ENCODE data around the gene KRTAP10-2. TPM values are rescaled to one million over a fixed set of nuclear protein-coding genes. Genes with fewer than 3 reads are reported as not detected.
"Not testable (repeated sequence)": the region's sequence is repeated elsewhere in the genome, so short reads cannot be mapped to it uniquely, and the experiment has no call there.

The KRTAP10-2 gene
- not detected for total RNA-seq

- DNase-seq (ENCODE audit: extremely low spot score in 2 of 2): peak; percentile 67
- Histone ChIP-seq H3K27me3 (no peaks in the 10 kb centered on the region), H3K4me1 (no peaks in the 10 kb centered on the region), H3K27ac (no peak within 1 kb of the TSS), H3K9me3 (no peaks in the 10 kb centered on the region), H3K36me3 (no peaks in the 10 kb centered on the region), H3K4me3 (no peak within 1 kb of the TSS)
- intact Hi-C loops (cut with DNase I): no loop called here
- TF ChIP-seq CTCF (IDR thresholded peaks at IDR 0.05) (no peak), POLR2A (IDR thresholded peaks at IDR 0.05) (no peak), POLR2AphosphoS5 (IDR thresholded peaks at IDR 0.05; ENCODE audit: insufficient read depth in 1 of 2, low read depth in 1 of 2) (no peak)
Measured at GRCh38 chr21:44551340-44551961, at the start of gene KRTAP10-2. Gene KRTAP10-2, minus strand, starts transcription at chr21:44551505. Its CDS starts 47 bp downstream, at chr21:44551458.

- H3K4me1 ChIP-seq; H3K27ac ChIP-seq; H3K27me3 ChIP-seq; H3K4me3 ChIP-seq; H3K9me3 ChIP-seq; H3K36me3 ChIP-seq; intact Hi-C loops (cut with DNase I): not testable (repeated sequence)
- DNase-seq (ENCODE audit: extremely low spot score in 2 of 2): peak in 1 of 2 donors; percentile 65
Measured at GRCh38 chr21:44601091-44601490, 49.8 kb upstream of the KRTAP10-2 start.

GRCh38 chr21:44600118-44600978 is 49.0 kb upstream of the KRTAP10-2 start, which contains the start of gene KRTAP10-7:
Gene KRTAP10-7, plus strand, starts transcription at chr21:44600597. Its CDS starts 25 bp downstream, at chr21:44600622.
- H3K27me3 ChIP-seq; H3K4me1 ChIP-seq; DNase-seq (ENCODE audit: extremely low spot score in 2 of 2); H3K4me3 ChIP-seq; H3K36me3 ChIP-seq; H3K27ac ChIP-seq; H3K9me3 ChIP-seq; intact Hi-C loops (cut with DNase I): not testable (repeated sequence)

GRCh38 chr21:44599264-44600029 is 48.1 kb upstream of the KRTAP10-2 start:
- no peaks in the 10 kb centered on the region for H3K27me3 ChIP-seq
- no peaks in the 10 kb centered on the region for H3K36me3 ChIP-seq
- intact Hi-C loops (cut with DNase I): no loop called here
- H3K4me1 ChIP-seq: no peaks in the 10 kb centered on the region
- no peak for TF ChIP-seq POLR2AphosphoS5 (IDR thresholded peaks at IDR 0.05; ENCODE audit: insufficient read depth in 1 of 2, low read depth in 1 of 2)
- no peak for TF ChIP-seq CTCF (IDR thresholded peaks at IDR 0.05)
- no peak for TF ChIP-seq POLR2A (IDR thresholded peaks at IDR 0.05)
- H3K27ac ChIP-seq: no peak overlapping the region
- no peak for DNase-seq (ENCODE audit: extremely low spot score in 2 of 2)
- no peak overlapping the region for H3K4me3 ChIP-seq
- no peaks in the 10 kb centered on the region for H3K9me3 ChIP-seq

GRCh38 chr21:44598061-44598460 is 46.8 kb upstream of the KRTAP10-2 start:
- H3K27ac ChIP-seq: no peak overlapping the region
- TF ChIP-seq CTCF (IDR thresholded peaks at IDR 0.05): no peak
- no peak for TF ChIP-seq POLR2AphosphoS5 (IDR thresholded peaks at IDR 0.05; ENCODE audit: insufficient read depth in 1 of 2, low read depth in 1 of 2)
- intact Hi-C loops (cut with DNase I): no loop called here
- DNase-seq (ENCODE audit: extremely low spot score in 2 of 2): no peak
- H3K4me3 ChIP-seq: no peak overlapping the region
- H3K9me3 ChIP-seq: no peaks in the 10 kb centered on the region
- no peaks in the 10 kb centered on the region for H3K36me3 ChIP-seq
- H3K4me1 ChIP-seq: no peaks in the 10 kb centered on the region
- H3K27me3 ChIP-seq: no peaks in the 10 kb centered on the region

Data from vagina (tissue), 2 donors.